B cell (primary cell): Measurements from ENCODE around the gene EIPR1.

Experiments used
- EZH2 ChIP-seq: IDR thresholded peaks from 2 replicates; pipeline ENCODE4 v1.6.1; 2012; ENCODE audit warnings: borderline replicate concordance, low read depth, mild to moderate bottlenecking, moderate library complexity, low read length; ENCODE audit not compliant: insufficient read depth, poor library complexity, severe bottlenecking
- TF ChIP-seq, protein P1 (sequence below): fragments of 200-600 bp; IDR thresholded peaks from one replicate; pipeline ENCODE4 v1.8.0; 2022; ENCODE audit warnings: antibody characterized with exemption, mild to moderate bottlenecking

- TF ChIP-seq, protein P1, sequence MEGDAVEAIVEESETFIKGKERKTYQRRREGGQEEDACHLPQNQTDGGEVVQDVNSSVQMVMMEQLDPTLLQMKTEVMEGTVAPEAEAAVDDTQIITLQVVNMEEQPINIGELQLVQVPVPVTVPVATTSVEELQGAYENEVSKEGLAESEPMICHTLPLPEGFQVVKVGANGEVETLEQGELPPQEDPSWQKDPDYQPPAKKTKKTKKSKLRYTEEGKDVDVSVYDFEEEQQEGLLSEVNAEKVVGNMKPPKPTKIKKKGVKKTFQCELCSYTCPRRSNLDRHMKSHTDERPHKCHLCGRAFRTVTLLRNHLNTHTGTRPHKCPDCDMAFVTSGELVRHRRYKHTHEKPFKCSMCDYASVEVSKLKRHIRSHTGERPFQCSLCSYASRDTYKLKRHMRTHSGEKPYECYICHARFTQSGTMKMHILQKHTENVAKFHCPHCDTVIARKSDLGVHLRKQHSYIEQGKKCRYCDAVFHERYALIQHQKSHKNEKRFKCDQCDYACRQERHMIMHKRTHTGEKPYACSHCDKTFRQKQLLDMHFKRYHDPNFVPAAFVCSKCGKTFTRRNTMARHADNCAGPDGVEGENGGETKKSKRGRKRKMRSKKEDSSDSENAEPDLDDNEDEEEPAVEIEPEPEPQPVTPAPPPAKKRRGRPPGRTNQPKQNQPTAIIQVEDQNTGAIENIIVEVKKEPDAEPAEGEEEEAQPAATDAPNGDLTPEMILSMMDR, result no peak
- TF ChIP-seq EZH2, result no peak
These were observed 204.6 kb downstream of the EIPR1 start for GRCh38 chr2:3173031-3173430.
